Activated naive CD4-positive, alpha-beta T cell treated with anti-CD3 and anti-CD28 coated beads for 36 hours (primary cell): ENCODE measurements around the gene FRMD4A. TPM values are rescaled to one million over a fixed set of nuclear protein-coding genes. Genes with fewer than 3 reads are reported as not detected.

Source experiments
- CTCF ChIA-PET: fragments of 350-600 bp; sonication (Branson Sonifier 250); formaldehyde crosslinking; loops from one replicate; lab custom pipeline; 2021; ENCODE audit warnings: antibody characterized with exemption; lab: Charles Lee
- DNase-seq: peaks from one replicate; pipeline ENCODE4 v3.0.0-alpha.2; 2020
- H3K27ac Mint-ChIP-seq: one replicate; pipeline ENCODE4 v1.8.0; 2021; ENCODE audit warnings: mild to moderate bottlenecking, mixed read lengths
- H3K27me3 Mint-ChIP-seq: one replicate; pipeline ENCODE4 v1.8.0; 2021; ENCODE audit warnings: low read depth, mixed read lengths
- H3K36me3 Mint-ChIP-seq: one replicate; pipeline ENCODE4 v1.8.0; 2021; ENCODE audit warnings: low read depth, mixed read lengths
- H3K4me1 Mint-ChIP-seq: one replicate; pipeline ENCODE4 v1.8.0; 2021; ENCODE audit warnings: low read depth, mixed read lengths
- H3K4me3 Mint-ChIP-seq: one replicate; pipeline ENCODE4 v1.8.0; 2021; ENCODE audit warnings: mild to moderate bottlenecking, moderate library complexity, mixed read lengths
- H3K9me3 Mint-ChIP-seq: one replicate; pipeline ENCODE4 v1.8.0; 2021; ENCODE audit warnings: mixed read lengths
- intact Hi-C: fragments of 100-400 bp; cut with micrococcal nuclease; formaldehyde crosslinking; loops from one replicate; pipeline ENCODE4 v1.15.1; 2023
- total RNA-seq, 2 experiments: library from RNA; stranded (reverse); gene quantifications; one replicate each; pipeline ENCODE4 v1.2.3, GENCODE V29; 2021

Gene FRMD4A
- total RNA-seq, 2 experiments from 2014 or later: 0.69 to 1.1 TPM

GRCh38 chr10:14020037-14020664, 310.6 kb downstream of the FRMD4A start:
- intact Hi-C loops: no loop called here
- no peak for DNase-seq
- Mint-ChIP-seq H3K27me3 (no peaks in the 10 kb centered on the region), H3K4me3 (no peak overlapping the region), H3K36me3 (peaks cover 3% of the 10 kb centered on the region), H3K9me3 (peaks cover 6% of the 10 kb centered on the region), H3K4me1 (peaks cover 29% of the 10 kb centered on the region), H3K27ac (no peak overlapping the region)
- CTCF ChIA-PET: interaction anchor here (1.1 kb wide), 1 partner anchor 11 kb away, joined by 4 read pairs; no protein-coding TSS in a partner anchor

- H3K36me3 Mint-ChIP-seq: peaks cover 3% of the 10 kb centered on the region
- H3K27me3 Mint-ChIP-seq: no peaks in the 10 kb centered on the region
- CTCF ChIA-PET: no interaction called here
- no peak for DNase-seq
- H3K4me1 Mint-ChIP-seq: peaks cover 15% of the 10 kb centered on the region
- intact Hi-C loops: no loop called here
- H3K4me3 Mint-ChIP-seq: no peak overlapping the region
- H3K9me3 Mint-ChIP-seq: peaks cover 6% of the 10 kb centered on the region
- no peak overlapping the region for H3K27ac Mint-ChIP-seq
Observed at GRCh38 chr10:14017467-14017866, 313.3 kb downstream of the FRMD4A start.

- Mint-ChIP-seq H3K4me1 (peaks cover 13% of the 10 kb centered on the region), H3K36me3 (peaks cover 3% of the 10 kb centered on the region), H3K27ac (no peak overlapping the region), H3K9me3 (peaks cover 6% of the 10 kb centered on the region), H3K27me3 (no peaks in the 10 kb centered on the region), H3K4me3 (no peak overlapping the region)
- no peak for DNase-seq
- CTCF ChIA-PET: no interaction called here
- intact Hi-C loops: no loop called here
Observed at GRCh38 chr10:14016931-14017333, 313.8 kb downstream of the FRMD4A start.

- Mint-ChIP-seq H3K36me3 (peaks cover 3% of the 10 kb centered on the region), H3K27me3 (no peaks in the 10 kb centered on the region), H3K4me3 (no peak overlapping the region), H3K4me1 (peaks cover 15% of the 10 kb centered on the region), H3K9me3 (peaks cover 6% of the 10 kb centered on the region), H3K27ac (no peak overlapping the region)
- intact Hi-C loops: no loop called here
- CTCF ChIA-PET: no interaction called here
- DNase-seq: peak; percentile 19
Observed at GRCh38 chr10:14016011-14016536, 314.6 kb downstream of the FRMD4A start.

GRCh38 chr10:14014423-14014822, 316.3 kb downstream of the FRMD4A start:
- Mint-ChIP-seq H3K27me3 (no peaks in the 10 kb centered on the region), H3K36me3 (peaks cover 3% of the 10 kb centered on the region), H3K4me1 (peaks cover 31% of the 10 kb centered on the region), H3K4me3 (no peak overlapping the region), H3K9me3 (peaks cover 6% of the 10 kb centered on the region), H3K27ac (no peak overlapping the region)
- intact Hi-C loops: no loop called here
- CTCF ChIA-PET: no interaction called here
- DNase-seq: no peak

- no peaks in the 10 kb centered on the region for H3K27me3 Mint-ChIP-seq
- H3K4me3 Mint-ChIP-seq: no peak overlapping the region
- CTCF ChIA-PET: interaction anchor here (0.7 kb wide), 1 partner anchor 22 kb away, joined by 3 read pairs; no protein-coding TSS in a partner anchor
- no peaks in the 10 kb centered on the region for H3K36me3 Mint-ChIP-seq
- peaks cover 42% of the 10 kb centered on the region for H3K4me1 Mint-ChIP-seq
- intact Hi-C loops: no loop called here
- H3K27ac Mint-ChIP-seq: no peak overlapping the region
- H3K9me3 Mint-ChIP-seq: no peaks in the 10 kb centered on the region
- DNase-seq: no peak
Observed at GRCh38 chr10:14010769-14011574, 319.8 kb downstream of the FRMD4A start.

GRCh38 chr10:14010101-14010558, 320.6 kb downstream of the FRMD4A start:
- Mint-ChIP-seq H3K27me3 (no peaks in the 10 kb centered on the region), H3K9me3 (no peaks in the 10 kb centered on the region), H3K4me1 (peaks cover 35% of the 10 kb centered on the region), H3K27ac (peak overlapping the region; percentile 90), H3K36me3 (no peaks in the 10 kb centered on the region), H3K4me3 (peak overlapping the region; percentile 79)
- CTCF ChIA-PET: interaction anchor here (0.7 to 0.8 kb wide), 3 partner anchors 9 to 23 kb away, joined by 3 read pairs; no protein-coding TSS in a partner anchor
- intact Hi-C loops: no loop called here
- DNase-seq: no peak

- peak; percentile 84 for DNase-seq
- H3K36me3 Mint-ChIP-seq: no peaks in the 10 kb centered on the region
- peak overlapping the region; percentile 79 for H3K4me3 Mint-ChIP-seq
- H3K27ac Mint-ChIP-seq: peak overlapping the region; percentile 90
- H3K9me3 Mint-ChIP-seq: no peaks in the 10 kb centered on the region
- H3K27me3 Mint-ChIP-seq: no peaks in the 10 kb centered on the region
- intact Hi-C loops: loop anchor here (1.0 to 10.0 kb wide), 9 partner anchors 31 to 638 kb away; no protein-coding TSS in a partner anchor
- H3K4me1 Mint-ChIP-seq: peaks cover 35% of the 10 kb centered on the region
- CTCF ChIA-PET: interaction anchor here (0.7 to 0.8 kb wide), 3 partner anchors 10 to 24 kb away, joined by 3 read pairs; no protein-coding TSS in a partner anchor
Observed at GRCh38 chr10:14009371-14010100, 321.2 kb downstream of the FRMD4A start.

- peak overlapping the region; percentile 55 for H3K27ac Mint-ChIP-seq
- CTCF ChIA-PET: no interaction called here
- H3K4me1 Mint-ChIP-seq: peaks cover 39% of the 10 kb centered on the region
- H3K9me3 Mint-ChIP-seq: no peaks in the 10 kb centered on the region
- H3K4me3 Mint-ChIP-seq: peak overlapping the region; percentile 79
- H3K27me3 Mint-ChIP-seq: no peaks in the 10 kb centered on the region
- intact Hi-C loops: loop anchor here (1.0 to 10.0 kb wide), 9 partner anchors 32 to 639 kb away; no protein-coding TSS in a partner anchor
- DNase-seq: no peak
- H3K36me3 Mint-ChIP-seq: no peaks in the 10 kb centered on the region
Observed at GRCh38 chr10:14008740-14009080, 322.0 kb downstream of the FRMD4A start.

- no peaks in the 10 kb centered on the region for H3K9me3 Mint-ChIP-seq
- H3K4me1 Mint-ChIP-seq: peaks cover 36% of the 10 kb centered on the region
- H3K4me3 Mint-ChIP-seq: no peak overlapping the region
- H3K36me3 Mint-ChIP-seq: no peaks in the 10 kb centered on the region
- DNase-seq: no peak
- CTCF ChIA-PET: no interaction called here
- intact Hi-C loops: loop anchor here (10.0 kb wide), 1 partner anchor 560 kb away; no protein-coding TSS in a partner anchor
- no peaks in the 10 kb centered on the region for H3K27me3 Mint-ChIP-seq
- H3K27ac Mint-ChIP-seq: no peak overlapping the region
Observed at GRCh38 chr10:14004536-14004935, 326.2 kb downstream of the FRMD4A start.

GRCh38 chr10:14003517-14004184, 327.1 kb downstream of the FRMD4A start:
- DNase-seq: no peak
- H3K27me3 Mint-ChIP-seq: no peaks in the 10 kb centered on the region
- H3K4me1 Mint-ChIP-seq: peaks cover 31% of the 10 kb centered on the region
- no peaks in the 10 kb centered on the region for H3K36me3 Mint-ChIP-seq
- intact Hi-C loops: loop anchor here (10.0 kb wide), 1 partner anchor 561 kb away; no protein-coding TSS in a partner anchor
- H3K27ac Mint-ChIP-seq: no peak overlapping the region
- no peak overlapping the region for H3K4me3 Mint-ChIP-seq
- CTCF ChIA-PET: interaction anchor here (0.6 kb wide), 1 partner anchor 347 kb away, joined by 3 read pairs; no protein-coding TSS in a partner anchor
- H3K9me3 Mint-ChIP-seq: peaks cover 2% of the 10 kb centered on the region
